Measurements from ENCODE around the gene IFNB1.

IFNB1 gene

DNA sequence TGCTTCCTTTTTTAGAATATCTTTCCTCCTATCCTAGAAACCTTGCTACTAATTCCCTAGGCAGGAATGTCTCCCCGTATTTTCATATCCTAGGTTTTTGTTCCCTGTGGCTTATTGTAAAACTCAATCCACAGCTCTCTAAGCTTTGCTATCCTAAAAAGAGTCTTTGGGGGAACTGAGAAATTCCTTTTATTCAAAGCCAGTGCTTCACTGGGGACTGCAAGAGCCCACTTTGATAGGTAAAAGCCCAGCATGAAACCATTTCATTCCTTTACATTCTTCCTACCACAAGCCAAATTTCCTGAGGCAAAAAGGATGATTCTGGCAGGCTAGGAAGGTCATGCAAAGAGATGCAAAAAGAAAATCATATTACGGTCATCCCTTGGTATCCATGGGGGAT is 40.5 kb downstream of the IFNB1 start:
- Histone ChIP-seq H3K36me3 (no peaks in the 10 kb centered on the region), H3K9ac (no peak overlapping the region), H3K4me3 (no peak overlapping the region), H3K27ac (no peak overlapping the region), H3K27me3 (no peaks in the 10 kb centered on the region), H3K4me1 (peaks cover 20% of the 10 kb centered on the region), H4K20me1 (no peaks in the 10 kb centered on the region), H3K9me3 (no peaks in the 10 kb centered on the region), H3K4me2 (no peak overlapping the region)
- no peak for TF ChIP-seq Cebpa-rat (IDR thresholded peaks at IDR 0.05)

DNA sequence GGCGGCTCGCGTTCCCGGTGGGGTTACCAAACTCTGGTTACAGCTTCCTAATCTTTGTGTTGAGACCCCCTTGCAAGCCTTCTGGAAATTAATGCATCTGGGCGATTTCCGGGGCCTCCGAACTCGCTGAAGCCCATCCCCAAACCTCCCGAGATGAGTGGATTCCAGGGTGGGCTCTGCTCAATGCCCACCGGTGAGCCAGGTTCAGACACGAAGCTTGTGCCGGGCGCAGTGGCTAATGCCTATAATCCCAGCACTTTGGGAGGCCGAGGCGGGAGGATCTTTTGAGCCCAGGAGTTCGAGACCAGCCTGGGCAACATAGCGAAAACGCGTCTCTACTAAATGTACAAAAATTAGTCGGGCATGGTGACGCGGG is 45.9 kb downstream of the IFNB1 start:
- H4K20me1 ChIP-seq, result no peaks in the 10 kb centered on the region
- H3K9me3 ChIP-seq, result no peaks in the 10 kb centered on the region
- H3K4me2 ChIP-seq, result peak overlapping the region; percentile 82
- no peak for TF ChIP-seq Cebpa-rat (IDR thresholded peaks at IDR 0.05)
- H3K36me3 ChIP-seq, result no peaks in the 10 kb centered on the region
- peak overlapping the region; percentile 67 for H3K27ac ChIP-seq
- H3K27me3 ChIP-seq, result no peaks in the 10 kb centered on the region
- H3K9ac ChIP-seq, result peak overlapping the region; percentile 69
- H3K4me3 ChIP-seq, result peak overlapping the region; percentile 71
- peaks cover 14% of the 10 kb centered on the region for H3K4me1 ChIP-seq

DNA sequence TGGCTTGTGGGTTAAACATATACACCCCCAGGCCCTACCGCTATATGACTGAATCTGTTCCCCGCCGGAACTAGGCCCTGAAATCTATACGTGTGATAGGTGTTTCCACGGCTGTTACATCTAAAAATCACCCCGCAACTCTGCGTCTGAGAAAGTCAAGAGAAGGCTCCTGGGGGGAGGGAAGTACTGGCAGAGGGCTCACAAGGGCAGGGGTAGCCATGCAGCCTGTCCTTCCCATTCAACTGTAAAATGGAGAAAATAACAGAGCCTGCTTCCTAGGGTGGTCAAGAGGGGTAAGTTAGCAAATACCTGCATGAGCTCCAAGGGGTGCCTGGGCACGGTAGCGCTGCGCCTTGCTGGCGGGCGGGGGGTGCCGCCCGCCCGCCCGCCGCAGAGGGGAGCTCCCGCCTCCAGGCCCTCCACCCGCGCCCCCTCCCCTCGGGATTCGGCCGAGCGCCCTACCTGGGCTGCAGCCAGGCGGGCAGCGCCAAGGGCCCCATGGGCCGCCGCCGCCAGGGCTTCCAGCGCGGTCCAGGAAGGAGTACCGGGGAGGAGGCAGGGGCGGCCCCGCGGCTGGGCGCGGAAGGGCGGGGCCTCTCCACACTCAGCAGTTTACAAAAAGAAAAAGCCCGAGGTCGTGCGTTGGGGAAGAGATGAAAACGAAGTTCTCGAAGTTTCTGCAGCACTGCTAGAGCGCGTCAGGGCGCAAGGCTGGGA is 46.5 kb downstream of the IFNB1 start, which contains the start of gene HACD4:
HACD4 (minus strand) TSS at position 550 of the 717 bp plus-strand sequence; CDS start at position 500, 50 bp downstream.
- H3K27me3 ChIP-seq, result no peaks in the 10 kb centered on the region
- H3K9me3 ChIP-seq, result no peaks in the 10 kb centered on the region
- 0 out of 2 replicates have a peak, but pooled peaks cover under 1% of the 10 kb centered on the region for H3K36me3 ChIP-seq
- peaks cover 14% of the 10 kb centered on the region for H3K4me1 ChIP-seq
- peak within 1 kb of the TSS; percentile 69 for H3K9ac ChIP-seq
- H3K4me3 ChIP-seq, result peak within 1 kb of the TSS; percentile 71
- H4K20me1 ChIP-seq, result no peaks in the 10 kb centered on the region
- peak within 1 kb of the TSS; percentile 67 for H3K27ac ChIP-seq
- H3K4me2 ChIP-seq, result peak within 1 kb of the TSS; percentile 82
- TF ChIP-seq Cebpa-rat (IDR thresholded peaks at IDR 0.05), result no peak

DNA sequence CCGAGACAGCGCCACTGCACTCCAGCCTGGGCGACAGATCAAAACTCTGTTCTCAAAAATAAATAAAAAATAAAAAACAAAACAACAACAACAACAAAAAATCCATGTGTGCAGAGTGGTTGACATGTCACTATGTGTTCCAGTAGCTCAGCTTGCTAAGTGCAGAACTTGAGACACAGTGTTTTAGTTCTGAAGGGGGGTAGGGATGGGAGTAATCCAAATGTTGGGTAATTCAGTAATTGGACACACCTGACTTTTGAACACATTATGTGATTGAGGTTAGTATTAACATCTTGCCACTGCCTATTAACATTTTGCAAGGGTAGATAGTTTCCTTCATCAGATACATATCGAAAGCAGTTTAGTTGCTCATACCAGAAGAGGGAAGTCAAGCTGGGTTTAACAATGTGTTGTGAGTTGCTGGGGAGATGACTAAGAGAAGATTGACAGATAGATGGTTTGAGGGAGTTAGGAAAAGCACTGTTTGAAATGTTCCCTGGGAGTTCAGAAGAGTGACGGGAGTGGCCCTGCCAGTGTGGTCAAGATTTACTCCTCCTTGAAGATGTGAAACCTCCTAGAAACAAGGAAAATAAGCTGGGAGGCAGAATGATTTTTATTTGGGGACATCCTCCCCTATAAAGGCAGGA is 47.2 kb downstream of the IFNB1 start:
- peaks cover 7% of the 10 kb centered on the region; the same call in 1 of the 2 replicates for H3K36me3 ChIP-seq
- no peak for TF ChIP-seq Cebpa-rat (IDR thresholded peaks at IDR 0.05)
- peak overlapping the region; percentile 71 for H3K4me3 ChIP-seq
- peak overlapping the region; percentile 82 for H3K4me2 ChIP-seq
- no peaks in the 10 kb centered on the region for H3K9me3 ChIP-seq
- H4K20me1 ChIP-seq, result no peaks in the 10 kb centered on the region
- H3K27me3 ChIP-seq, result no peaks in the 10 kb centered on the region
- peaks cover 14% of the 10 kb centered on the region for H3K4me1 ChIP-seq
- no peak overlapping the region for H3K9ac ChIP-seq
- no peak overlapping the region for H3K27ac ChIP-seq

DNA sequence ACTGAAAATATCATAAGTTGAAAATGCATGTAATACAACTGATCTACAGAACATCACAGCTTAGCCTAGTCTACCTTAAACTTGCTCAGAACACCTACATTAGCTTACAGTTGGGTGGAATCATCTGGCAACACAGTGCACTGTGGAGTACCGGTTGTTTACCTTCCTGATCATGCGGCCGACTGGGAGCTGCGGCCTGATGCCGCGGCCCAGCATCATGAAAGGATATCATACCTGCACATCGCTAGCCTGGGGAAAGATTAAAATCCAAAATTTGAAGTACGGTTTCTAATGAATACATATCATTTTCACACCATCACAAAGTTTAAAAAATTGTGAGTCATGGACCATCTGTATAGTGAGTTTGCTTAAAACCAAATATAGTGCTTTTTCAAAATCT is 48.1 kb downstream of the IFNB1 start:
- no peak overlapping the region for H3K4me2 ChIP-seq

DNA sequence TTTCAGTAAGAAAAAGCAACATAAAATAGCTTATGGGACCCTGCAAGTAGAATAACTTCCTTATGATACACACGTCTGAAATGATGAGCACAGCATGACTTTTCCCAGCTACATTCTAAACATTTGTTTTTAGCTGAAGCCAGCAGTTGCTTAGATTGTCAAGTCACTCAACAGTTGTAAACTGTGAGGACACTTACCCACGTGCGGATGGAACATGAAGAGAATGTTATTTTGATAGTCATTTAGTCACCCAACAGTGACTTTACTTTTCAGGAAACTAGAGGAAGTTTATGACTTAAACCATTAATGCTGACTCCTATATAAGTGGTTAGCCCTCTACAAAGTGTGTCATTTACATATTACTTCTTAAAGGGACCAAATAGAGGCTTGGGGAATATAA is 49.3 kb downstream of the IFNB1 start:
- no peaks in the 10 kb centered on the region for H4K20me1 ChIP-seq
- no peak overlapping the region for H3K9ac ChIP-seq
- no peak overlapping the region for H3K4me2 ChIP-seq
- H3K4me1 ChIP-seq, result peaks cover 26% of the 10 kb centered on the region
- no peaks in the 10 kb centered on the region for H3K9me3 ChIP-seq
- H3K27me3 ChIP-seq, result no peaks in the 10 kb centered on the region
- H3K36me3 ChIP-seq, result peaks cover 7% of the 10 kb centered on the region; the same call in 1 of the 2 replicates
- no peak overlapping the region for H3K27ac ChIP-seq
- H3K4me3 ChIP-seq, result no peak overlapping the region
- no peak for TF ChIP-seq Cebpa-rat (IDR thresholded peaks at IDR 0.05)

More for the DNA sequence above, 48.1 kb downstream of the IFNB1 start:
- no peaks in the 10 kb centered on the region for H3K27me3 ChIP-seq
- H3K9me3 ChIP-seq, result no peaks in the 10 kb centered on the region
- H3K4me1 ChIP-seq, result peaks cover 14% of the 10 kb centered on the region
- H3K36me3 ChIP-seq, result peaks cover 7% of the 10 kb centered on the region; the same call in 1 of the 2 replicates
- no peak overlapping the region for H3K9ac ChIP-seq
- no peak overlapping the region for H3K4me3 ChIP-seq
- TF ChIP-seq Cebpa-rat (IDR thresholded peaks at IDR 0.05), result no peak
- no peaks in the 10 kb centered on the region for H4K20me1 ChIP-seq
- no peak overlapping the region for H3K27ac ChIP-seq

DNA sequence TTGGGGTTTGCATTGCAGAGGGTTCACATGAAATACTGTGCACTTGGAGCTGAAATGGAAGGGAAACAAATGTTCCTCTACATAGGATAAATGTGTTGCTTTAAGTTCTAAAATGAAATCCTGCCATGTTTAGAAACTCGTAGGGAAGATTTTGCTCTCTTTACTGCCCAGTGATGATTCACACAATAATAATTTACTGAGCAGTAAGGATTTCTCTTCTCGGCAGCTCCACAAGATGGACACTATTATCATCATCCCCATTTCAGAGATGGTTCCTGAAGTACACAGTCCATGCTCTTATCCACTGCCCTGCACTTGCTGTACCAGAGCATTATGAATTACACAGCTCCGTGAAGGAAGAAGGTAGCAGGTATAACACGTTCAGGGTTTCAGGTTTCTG is 50.4 kb downstream of the IFNB1 start:
- Histone ChIP-seq H3K4me1 (peaks cover 26% of the 10 kb centered on the region), H3K27ac (no peak overlapping the region), H3K4me2 (no peak overlapping the region), H3K36me3 (peaks cover 7% of the 10 kb centered on the region; the same call in 1 of the 2 replicates), H4K20me1 (no peaks in the 10 kb centered on the region), H3K9ac (no peak overlapping the region), H3K4me3 (no peak overlapping the region), H3K9me3 (peaks cover under 1% of the 10 kb centered on the region; the same call in 1 of the 2 replicates), H3K27me3 (no peaks in the 10 kb centered on the region)
- no peak for TF ChIP-seq Cebpa-rat (IDR thresholded peaks at IDR 0.05)
